ENCODE results near the gene RANBP3.

GRCh38 chr19:5913739-5914357 is 64.1 kb downstream of the RANBP3 start, which contains the start of gene CAPS:
- no peak for TF ChIP-seq CTCF (conservative IDR thresholded peaks at IDR 0.05; ENCODE audit: low read depth in 2 of 2)
- no peak for TF ChIP-seq REST (IDR thresholded peaks at IDR 0.05; ENCODE audit: unreplicated experiment)
- TF ChIP-seq ZNF331 (CRISPR knock-in tag; IDR thresholded peaks at IDR 0.05; ENCODE audit: low read depth), result no peak
- TF ChIP-seq POLR2AphosphoS5 (IDR thresholded peaks at IDR 0.05; ENCODE audit: low read depth), result no peak
- TF ChIP-seq JUNB (IDR thresholded peaks at IDR 0.05; ENCODE audit: unreplicated experiment), result no peak
- no peak for TF ChIP-seq EZH2 (IDR thresholded peaks at IDR 0.05; ENCODE audit: low read depth, unreplicated experiment)
